GM23338 (cell line): ENCODE data around the gene FCHO2. TPM values are rescaled to one million over a fixed set of nuclear protein-coding genes. Genes with fewer than 3 reads are reported as not detected.
"Not testable (repeated sequence)": the region's sequence is repeated elsewhere in the genome, so short reads cannot be mapped to it uniquely, and the experiment has no call there.

Experiments
- ATAC-seq: fragments of 200-7000 bp; cut with Tn5 transposase; 3 replicates; pipeline ENCODE4 v1.9.1; 2020
- DNase-seq: peaks from one replicate; pipeline ENCODE4 v3.0.0-alpha.2; 2015; ENCODE audit warnings: low spot score
- H2AFZ ChIP-seq: fragments of 200-600 bp; sonication (generic); 2 replicates; pipeline ENCODE4 v1.8.0; 2016; ENCODE audit warnings: antibody characterized with exemption, mild to moderate bottlenecking, moderate library complexity
- H3F3A ChIP-seq: fragments of 200-600 bp; sonication (generic); replicated peaks from 2 replicates; pipeline ENCODE4 v1.8.0; 2017; ENCODE audit warnings: antibody characterized with exemption, mixed run types, low read depth
- H3K27ac ChIP-seq: fragments of 200-600 bp; sonication (generic); 2 replicates; pipeline ENCODE4 v1.6.1; 2016; ENCODE audit warnings: low read depth
- H3K27me3 ChIP-seq: fragments of 200-600 bp; sonication (generic); 2 replicates; pipeline ENCODE4 v1.8.0; 2016; ENCODE audit warnings: mild to moderate bottlenecking, mixed run types, moderate library complexity; ENCODE audit not compliant: insufficient read depth
- H3K36me3 ChIP-seq: fragments of 200-600 bp; sonication (generic); 2 replicates; pipeline ENCODE4 v1.8.0; 2016; ENCODE audit warnings: mild to moderate bottlenecking; ENCODE audit not compliant: insufficient read depth
- H3K4me1 ChIP-seq: fragments of 200-600 bp; sonication (generic); 2 replicates; pipeline ENCODE4 v1.8.0; 2016; ENCODE audit warnings: mild to moderate bottlenecking, moderate library complexity; ENCODE audit not compliant: insufficient read depth
- H3K4me2 ChIP-seq: fragments of 200-600 bp; sonication (generic); 2 replicates; pipeline ENCODE4 v1.7.1; 2017; ENCODE audit warnings: mixed run types
- H3K4me3 ChIP-seq: fragments of 200-600 bp; sonication (generic); 2 replicates; pipeline ENCODE4 v1.6.1; 2016; ENCODE audit warnings: mixed run types
- H3K79me2 ChIP-seq: fragments of 200-600 bp; sonication (generic); replicated peaks from 2 replicates; pipeline ENCODE4 v1.8.0; 2017; ENCODE audit warnings: mild to moderate bottlenecking; ENCODE audit not compliant: insufficient read depth
- H3K9me2 ChIP-seq: fragments of 200-600 bp; sonication (generic); 2 replicates; pipeline ENCODE4 v1.8.0; 2017; ENCODE audit not compliant: insufficient read depth
- H4K20me1 ChIP-seq: fragments of 200-600 bp; sonication (generic); replicated peaks from 2 replicates; pipeline ENCODE4 v1.8.0; 2017; ENCODE audit warnings: mild to moderate bottlenecking; ENCODE audit not compliant: insufficient read depth
- H3K27ac Mint-ChIP-seq: 2 replicates; pipeline ENCODE4 v1.8.0; 2020; ENCODE audit warnings: inconsistent platforms, mild to moderate bottlenecking, moderate library complexity, mixed read lengths
- H3K27me3 Mint-ChIP-seq: 3 replicates; pipeline ENCODE4 v1.8.0; 2022; ENCODE audit warnings: low read depth, mild to moderate bottlenecking, moderate library complexity, mixed read lengths, inconsistent platforms; ENCODE audit not compliant: insufficient read depth, poor library complexity
- H3K36me3 Mint-ChIP-seq: 3 replicates; pipeline ENCODE4 v1.8.0; 2021; ENCODE audit warnings: low read depth, mild to moderate bottlenecking, inconsistent platforms, moderate library complexity, mixed read lengths
- H3K4me1 Mint-ChIP-seq: 3 replicates; pipeline ENCODE4 v1.8.0; 2020; ENCODE audit warnings: mild to moderate bottlenecking, inconsistent platforms, mixed read lengths
- H3K4me3 Mint-ChIP-seq: 3 replicates; pipeline ENCODE4 v1.8.0; 2021; ENCODE audit warnings: moderate library complexity, mild to moderate bottlenecking, inconsistent platforms, mixed read lengths
- H3K9me3 Mint-ChIP-seq: 3 replicates; pipeline ENCODE4 v1.8.0; 2020; ENCODE audit warnings: moderate library complexity, mild to moderate bottlenecking, inconsistent platforms, mixed read lengths
- CREB1 ChIP-seq: fragments of 250-450 bp; sonication (Bioruptor Pico); IDR thresholded peaks from 2 replicates; pipeline ENCODE4 v1.5.0; 2020; ENCODE audit warnings: low read depth, mild to moderate bottlenecking, moderate library complexity
- EZH2 ChIP-seq: fragments of 200-600 bp; sonication (generic); IDR thresholded peaks from one replicate; pipeline ENCODE4 v1.8.0; 2017; ENCODE audit warnings: antibody characterized with exemption, mild to moderate bottlenecking, low read depth; ENCODE audit not compliant: unreplicated experiment
- EZH2phosphoT487 ChIP-seq: fragments of 200-600 bp; sonication (generic); IDR thresholded peaks from one replicate; pipeline ENCODE4 v1.8.1; 2018; ENCODE audit warnings: antibody characterized with exemption; ENCODE audit not compliant: unreplicated experiment
- JUNB ChIP-seq: IDR thresholded peaks from one replicate; pipeline ENCODE4 v1.6.1; 2016; ENCODE audit warnings: antibody characterized with exemption; ENCODE audit not compliant: unreplicated experiment
- NANOG ChIP-seq: IDR thresholded peaks from 2 replicates; pipeline ENCODE4 v1.6.1; 2016; ENCODE audit warnings: antibody characterized with exemption, borderline replicate concordance
- POLR2AphosphoS5 ChIP-seq: IDR thresholded peaks from 2 replicates; pipeline ENCODE4 v1.6.1; 2016; ENCODE audit warnings: antibody characterized with exemption, low read depth
- ZNF331 ChIP-seq: fragments of 250-450 bp; sonication (Bioruptor Pico); IDR thresholded peaks from 2 replicates; pipeline ENCODE4 v1.5.0; 2020; ENCODE audit warnings: low read depth, mild to moderate bottlenecking, moderate library complexity
- polyA plus RNA-seq: library from polyadenylated mRNA; unstranded; fragments of >200 nt; fragmentation: Nextera tagmentation; extraction: Ambion mirVana; gene quantifications from 2 replicates; pipeline ENCODE4 v1.2.1, GENCODE V29; 2016
- total RNA-seq: library from RNA; depleted of rRNA; stranded (reverse); fragments of >200 nt; shearing (Covaris generic); gene quantifications from 2 replicates; pipeline ENCODE4 v1.2.3, GENCODE V29; 2014
- TF ChIP-seq, protein P1 (sequence below): IDR thresholded peaks from one replicate; pipeline ENCODE4 v1.6.1; 2018; ENCODE audit warnings: antibody characterized with exemption; ENCODE audit not compliant: unreplicated experiment
- TF ChIP-seq, protein P2 (sequence below), 2 experiments: fragments of 200-600 bp in 1 of 2; sonication (generic) in 1 of 2; conservative IDR thresholded peaks; 2 replicates each; pipeline versions ENCODE4 v1.5.1 to v1.6.1; 2016 to 2017; ENCODE audit warnings: antibody characterized with exemption in 2 of 2, low read depth in 2 of 2, mild to moderate bottlenecking in 2 of 2, moderate library complexity in 1 of 2

The FCHO2 gene
- total and polyA plus RNA-seq, 2 experiments from 2014 or later = 8.4 to 10.1 TPM

DNA sequence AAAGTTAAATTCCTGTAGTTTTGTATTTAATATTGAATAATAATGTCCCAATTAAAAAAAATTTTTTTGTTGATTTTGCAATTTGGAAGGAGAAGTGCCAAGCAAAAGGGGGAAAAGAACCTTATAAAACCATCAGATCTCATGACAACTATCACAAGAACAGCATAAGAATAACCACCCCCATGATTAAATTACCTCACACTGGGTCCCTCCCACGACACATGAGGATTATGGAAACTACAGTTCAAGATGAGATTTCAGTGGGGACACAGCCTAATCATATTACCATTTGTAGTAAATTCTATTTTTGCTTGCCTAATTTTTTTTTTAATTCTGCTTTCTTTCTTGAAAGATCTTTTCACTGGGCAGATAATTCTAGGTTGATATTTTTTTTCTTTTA is 33.4 kb upstream of the FCHO2 start:
- Mint-ChIP-seq H3K9me3 (peaks cover 14% of the 10 kb centered on the region), H3K4me1 (peaks cover 4% of the 10 kb centered on the region), H3K27ac (no peak overlapping the region), H3K27me3 (peaks cover 3% of the 10 kb centered on the region), H3K36me3 (peaks cover 8% of the 10 kb centered on the region), H3K4me3 (no peak overlapping the region)
- Histone ChIP-seq H3K27ac (no peak overlapping the region), H3K4me2 (no peak overlapping the region), H3K4me1 (peaks cover 3% of the 10 kb centered on the region; the same call in 1 of the 2 replicates), H3F3A (no peaks in the 10 kb centered on the region), H3K36me3 (no peaks in the 10 kb centered on the region), H3K9me2 (no peaks in the 10 kb centered on the region), H3K4me3 (no peak overlapping the region), H3K27me3 (no peaks in the 10 kb centered on the region), H3K79me2 (no peaks in the 10 kb centered on the region), H4K20me1 (no peaks in the 10 kb centered on the region), H2AFZ (no peak overlapping the region)
- no peak for ATAC-seq
- no peak for TF ChIP-seq JUNB
- no peak for TF ChIP-seq CREB1 (CRISPR knock-in tag)
- TF ChIP-seq EZH2 = no peak
- TF ChIP-seq NANOG = no peak
- TF ChIP-seq, protein P1, sequence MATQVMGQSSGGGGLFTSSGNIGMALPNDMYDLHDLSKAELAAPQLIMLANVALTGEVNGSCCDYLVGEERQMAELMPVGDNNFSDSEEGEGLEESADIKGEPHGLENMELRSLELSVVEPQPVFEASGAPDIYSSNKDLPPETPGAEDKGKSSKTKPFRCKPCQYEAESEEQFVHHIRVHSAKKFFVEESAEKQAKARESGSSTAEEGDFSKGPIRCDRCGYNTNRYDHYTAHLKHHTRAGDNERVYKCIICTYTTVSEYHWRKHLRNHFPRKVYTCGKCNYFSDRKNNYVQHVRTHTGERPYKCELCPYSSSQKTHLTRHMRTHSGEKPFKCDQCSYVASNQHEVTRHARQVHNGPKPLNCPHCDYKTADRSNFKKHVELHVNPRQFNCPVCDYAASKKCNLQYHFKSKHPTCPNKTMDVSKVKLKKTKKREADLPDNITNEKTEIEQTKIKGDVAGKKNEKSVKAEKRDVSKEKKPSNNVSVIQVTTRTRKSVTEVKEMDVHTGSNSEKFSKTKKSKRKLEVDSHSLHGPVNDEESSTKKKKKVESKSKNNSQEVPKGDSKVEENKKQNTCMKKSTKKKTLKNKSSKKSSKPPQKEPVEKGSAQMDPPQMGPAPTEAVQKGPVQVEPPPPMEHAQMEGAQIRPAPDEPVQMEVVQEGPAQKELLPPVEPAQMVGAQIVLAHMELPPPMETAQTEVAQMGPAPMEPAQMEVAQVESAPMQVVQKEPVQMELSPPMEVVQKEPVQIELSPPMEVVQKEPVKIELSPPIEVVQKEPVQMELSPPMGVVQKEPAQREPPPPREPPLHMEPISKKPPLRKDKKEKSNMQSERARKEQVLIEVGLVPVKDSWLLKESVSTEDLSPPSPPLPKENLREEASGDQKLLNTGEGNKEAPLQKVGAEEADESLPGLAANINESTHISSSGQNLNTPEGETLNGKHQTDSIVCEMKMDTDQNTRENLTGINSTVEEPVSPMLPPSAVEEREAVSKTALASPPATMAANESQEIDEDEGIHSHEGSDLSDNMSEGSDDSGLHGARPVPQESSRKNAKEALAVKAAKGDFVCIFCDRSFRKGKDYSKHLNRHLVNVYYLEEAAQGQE = no peak
- TF ChIP-seq EZH2phosphoT487 = no peak
- TF ChIP-seq ZNF331 (CRISPR knock-in tag) = no peak
- no peak for DNase-seq

DNA sequence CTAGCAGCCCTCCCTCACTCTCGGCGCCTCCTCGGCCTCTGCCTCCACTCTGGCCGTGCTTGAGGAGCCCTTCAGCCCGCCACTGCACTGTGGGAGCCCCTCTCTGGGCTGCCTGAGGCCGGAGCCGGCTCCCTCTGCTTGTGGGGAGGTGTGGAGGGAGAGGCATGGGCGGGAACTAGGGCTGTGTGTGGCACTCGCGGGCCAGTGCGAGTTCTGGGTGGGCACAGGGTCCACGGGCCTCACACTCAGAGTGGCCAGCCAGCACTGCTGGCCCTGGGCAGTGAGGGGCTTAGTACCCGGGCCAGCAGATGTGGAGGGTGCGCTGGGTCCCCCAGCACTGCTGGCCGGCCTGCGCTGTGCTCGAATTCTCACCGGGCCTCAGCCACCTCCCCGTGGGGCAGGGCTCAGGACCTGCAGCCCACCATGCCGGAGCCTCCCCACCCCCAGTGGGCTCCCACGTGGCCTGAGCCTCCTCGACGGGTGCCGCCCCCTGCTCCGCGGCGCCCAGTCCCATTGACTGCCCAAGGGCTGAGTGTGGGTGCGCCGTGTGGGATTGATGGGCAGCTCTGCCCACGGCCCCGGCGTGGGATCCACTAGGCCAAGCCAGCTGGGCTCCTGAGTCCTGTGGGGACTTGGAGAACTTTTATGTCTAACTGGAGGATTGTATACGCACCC is 30.4 kb upstream of the FCHO2 start:
- H2AFZ ChIP-seq = no peak overlapping the region
- peaks cover 12% of the 10 kb centered on the region for H3K4me1 Mint-ChIP-seq

DNA sequence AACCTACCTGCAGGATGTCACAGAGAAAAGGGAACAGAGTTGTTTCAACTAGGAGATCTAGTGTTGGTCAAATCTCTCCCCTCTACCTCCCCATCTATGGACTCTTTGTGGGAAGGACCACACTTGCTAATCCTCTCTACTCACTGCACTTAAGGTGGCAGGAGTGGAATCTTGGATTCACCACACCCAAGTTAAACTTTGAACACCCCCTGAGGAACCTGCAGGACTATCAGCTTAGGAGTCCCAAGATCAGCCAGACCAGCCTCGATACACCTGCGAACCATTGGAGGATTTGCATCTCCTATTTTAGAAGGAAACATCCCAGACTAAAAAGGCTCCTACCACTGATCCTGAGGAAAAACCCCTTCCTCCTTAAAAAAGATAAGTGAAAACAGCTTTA is 23.2 kb upstream of the FCHO2 start:
- not testable (repeated sequence) for H4K20me1 ChIP-seq, H3K27ac ChIP-seq, H2AFZ ChIP-seq, H3K4me1 Mint-ChIP-seq, H3K9me2 ChIP-seq, H3K4me1 ChIP-seq, H3K4me3 ChIP-seq, H3K27me3 Mint-ChIP-seq, H3K27me3 ChIP-seq, H3F3A ChIP-seq, H3K4me3 Mint-ChIP-seq, DNase-seq, H3K4me2 ChIP-seq, ATAC-seq, H3K79me2 ChIP-seq, H3K27ac Mint-ChIP-seq, H3K36me3 ChIP-seq
- Mint-ChIP-seq H3K36me3 (peaks cover 18% of the 10 kb centered on the region; the same call in 2 of the 3 replicates), H3K9me3 (peaks cover 21% of the 10 kb centered on the region)

More for the DNA sequence above, 30.4 kb upstream of the FCHO2 start:
- H3K27ac ChIP-seq = no peak overlapping the region
- H3K4me3 ChIP-seq = no peak overlapping the region
- no peaks in the 10 kb centered on the region for H4K20me1 ChIP-seq
- ATAC-seq (no peak), DNase-seq (no peak)
- peaks cover 5% of the 10 kb centered on the region; the same call in 1 of the 2 replicates for H3K4me1 ChIP-seq
- TF ChIP-seq, protein P2, sequence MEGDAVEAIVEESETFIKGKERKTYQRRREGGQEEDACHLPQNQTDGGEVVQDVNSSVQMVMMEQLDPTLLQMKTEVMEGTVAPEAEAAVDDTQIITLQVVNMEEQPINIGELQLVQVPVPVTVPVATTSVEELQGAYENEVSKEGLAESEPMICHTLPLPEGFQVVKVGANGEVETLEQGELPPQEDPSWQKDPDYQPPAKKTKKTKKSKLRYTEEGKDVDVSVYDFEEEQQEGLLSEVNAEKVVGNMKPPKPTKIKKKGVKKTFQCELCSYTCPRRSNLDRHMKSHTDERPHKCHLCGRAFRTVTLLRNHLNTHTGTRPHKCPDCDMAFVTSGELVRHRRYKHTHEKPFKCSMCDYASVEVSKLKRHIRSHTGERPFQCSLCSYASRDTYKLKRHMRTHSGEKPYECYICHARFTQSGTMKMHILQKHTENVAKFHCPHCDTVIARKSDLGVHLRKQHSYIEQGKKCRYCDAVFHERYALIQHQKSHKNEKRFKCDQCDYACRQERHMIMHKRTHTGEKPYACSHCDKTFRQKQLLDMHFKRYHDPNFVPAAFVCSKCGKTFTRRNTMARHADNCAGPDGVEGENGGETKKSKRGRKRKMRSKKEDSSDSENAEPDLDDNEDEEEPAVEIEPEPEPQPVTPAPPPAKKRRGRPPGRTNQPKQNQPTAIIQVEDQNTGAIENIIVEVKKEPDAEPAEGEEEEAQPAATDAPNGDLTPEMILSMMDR (conservative IDR thresholded peaks at IDR 0.05; ENCODE audit: low read depth in 2 of 2) = no peak
- TF ChIP-seq CREB1 (CRISPR knock-in tag) = no peak
- no peak for TF ChIP-seq NANOG
- TF ChIP-seq POLR2AphosphoS5 = no peak
- H3K36me3 Mint-ChIP-seq = peaks cover 8% of the 10 kb centered on the region
- H3K36me3 ChIP-seq = no peaks in the 10 kb centered on the region
- H3K4me2 ChIP-seq = no peak overlapping the region
- no peak overlapping the region for H3K27ac Mint-ChIP-seq
- H3K79me2 ChIP-seq = no peaks in the 10 kb centered on the region
- no peak overlapping the region for H3K4me3 Mint-ChIP-seq
- no peaks in the 10 kb centered on the region for H3K27me3 ChIP-seq
- no peaks in the 10 kb centered on the region for H3F3A ChIP-seq
- no peaks in the 10 kb centered on the region for H3K9me2 ChIP-seq
- H3K9me3 Mint-ChIP-seq = peaks cover 14% of the 10 kb centered on the region
- peaks cover 3% of the 10 kb centered on the region for H3K27me3 Mint-ChIP-seq
